Activated CD8-positive, alpha-beta memory T cell treated with anti-CD3 and anti-CD28 coated beads, Interleukin-2, amount 50 U/mL, for 1 hour (primary cell): ENCODE results near the gene COL6A5.

Experiments used
- DNase-seq: peaks from one replicate; pipeline ENCODE4 v3.0.0-alpha.2; 2020; ENCODE audit errors: extremely low read depth

Gene COL6A5

DNA sequence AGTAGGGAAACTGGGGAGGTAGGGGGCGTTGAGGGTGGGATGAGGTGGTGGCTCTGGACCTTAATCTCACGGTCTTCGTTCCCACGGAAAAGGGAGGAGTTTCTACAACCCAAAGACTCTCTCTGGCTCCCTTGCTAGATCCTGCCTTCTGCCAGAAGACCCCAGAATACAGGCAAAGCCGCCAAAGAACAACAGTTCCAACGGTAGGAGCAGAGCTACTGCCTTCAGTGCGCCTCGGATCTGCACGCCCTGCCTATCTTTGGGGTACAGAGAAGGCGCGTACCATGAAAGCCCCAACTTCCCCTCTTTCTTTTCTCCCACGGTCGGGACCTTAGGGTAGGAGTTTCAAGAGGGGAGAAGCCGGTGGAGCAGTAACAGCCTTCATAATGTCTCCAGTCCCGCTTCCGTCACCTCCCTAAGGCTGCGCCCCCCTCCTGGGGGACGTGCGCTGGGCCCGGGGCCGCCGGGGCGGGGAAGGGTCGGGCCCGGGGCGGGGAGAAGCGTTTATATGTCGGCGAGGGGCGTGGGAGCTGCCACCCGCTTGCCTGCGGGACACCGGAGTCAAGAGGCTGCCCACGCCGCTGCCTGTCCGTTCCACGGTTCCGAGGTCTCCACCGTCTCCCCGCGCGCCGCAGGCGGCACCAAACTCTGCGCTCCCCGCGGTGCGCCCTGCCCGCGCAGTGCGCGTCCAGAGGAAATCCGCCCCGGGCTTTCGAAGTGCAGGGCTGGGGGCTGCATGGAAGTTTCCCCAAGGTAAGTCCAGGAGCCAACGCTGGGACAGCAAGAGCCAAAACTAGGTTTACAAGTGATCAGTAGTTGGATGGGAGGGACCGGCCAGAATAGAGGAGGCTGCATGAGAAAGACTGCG, 171.4 kb downstream of the COL6A5 start, which contains the start of gene COL6A6:
TSS of gene COL6A6 (plus strand) at position 533 of the 868 bp plus-strand sequence. CDS start 43,188 bp downstream, outside the sequence.
- no peak for DNase-seq

DNA sequence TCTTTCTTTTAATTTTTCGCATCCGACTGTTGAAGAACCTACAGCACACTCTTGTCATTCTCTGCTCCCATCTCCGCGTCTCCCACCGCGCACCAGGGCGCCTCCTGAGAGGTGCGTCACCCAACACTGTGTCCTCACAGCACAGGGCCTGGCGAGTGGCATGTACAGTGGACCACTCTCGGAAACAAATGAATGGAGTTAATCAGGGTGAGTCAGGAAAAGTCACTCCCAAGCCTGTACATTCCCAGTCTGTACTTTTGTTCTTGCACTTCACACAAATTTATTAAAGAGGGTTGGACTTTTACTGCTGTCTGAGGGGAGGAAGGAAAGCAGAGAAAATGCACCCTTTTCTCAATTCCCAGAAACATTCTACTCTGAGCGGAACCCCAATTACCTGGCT, 172.1 kb downstream of the COL6A5 start:
- DNase-seq = no peak

DNA sequence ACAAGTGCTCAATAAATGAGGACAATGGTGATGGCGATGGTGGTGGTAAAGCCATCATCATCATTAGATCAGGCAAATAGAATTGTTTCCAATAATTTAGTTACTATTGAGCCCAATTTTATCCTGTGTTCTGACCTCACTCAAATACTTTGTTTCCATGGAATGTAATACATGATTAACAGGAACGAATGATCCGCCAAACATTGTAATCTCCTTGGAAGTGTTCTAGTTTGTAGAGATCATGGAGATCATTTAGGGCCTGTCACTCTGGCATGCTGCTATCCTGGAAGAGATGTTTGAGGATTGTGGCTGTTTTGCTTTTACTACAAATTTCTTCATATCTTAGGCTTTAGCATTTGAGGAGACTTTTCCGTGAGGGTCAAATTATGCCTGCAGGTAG, 174.3 kb downstream of the COL6A5 start:
- no peak for DNase-seq

DNA sequence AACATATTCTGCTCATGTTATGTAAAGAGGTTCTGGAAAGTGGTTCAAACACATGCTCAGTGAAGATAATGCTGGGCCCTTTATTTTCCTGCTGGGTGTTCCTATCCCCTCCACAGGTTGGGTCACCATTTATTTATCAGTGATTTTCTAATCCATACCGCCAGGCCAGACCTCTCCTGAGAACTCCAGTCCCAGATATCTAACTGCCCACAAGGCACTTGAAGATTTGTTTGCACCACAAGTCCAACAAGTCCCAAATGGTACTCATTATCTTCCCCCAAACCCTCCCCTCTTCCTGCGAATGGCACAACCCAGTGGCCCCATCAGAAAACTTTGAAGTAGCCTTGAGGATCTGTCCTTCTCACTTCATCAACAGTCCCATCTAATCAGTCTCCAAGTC, 176.9 kb downstream of the COL6A5 start:
- DNase-seq = no peak

DNA sequence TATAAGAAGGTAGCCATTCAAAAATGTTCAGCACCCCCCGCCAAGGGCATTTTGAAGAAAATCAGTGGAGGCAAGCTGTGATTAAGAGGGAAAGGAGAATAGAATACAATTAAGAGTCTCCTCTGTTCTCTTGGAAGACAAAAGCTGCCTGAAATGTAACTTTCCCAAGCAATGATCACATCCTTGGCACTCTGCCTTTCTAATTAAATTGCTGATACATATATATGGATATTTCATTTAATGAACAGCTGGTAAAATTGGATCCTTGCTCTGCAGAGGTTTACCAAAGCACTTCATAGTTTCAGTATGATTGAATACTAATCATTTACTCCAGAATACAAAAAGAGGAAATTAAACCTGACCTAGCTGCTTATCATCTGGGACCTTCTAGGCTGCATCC, 182.0 kb downstream of the COL6A5 start:
- no peak for DNase-seq

DNA sequence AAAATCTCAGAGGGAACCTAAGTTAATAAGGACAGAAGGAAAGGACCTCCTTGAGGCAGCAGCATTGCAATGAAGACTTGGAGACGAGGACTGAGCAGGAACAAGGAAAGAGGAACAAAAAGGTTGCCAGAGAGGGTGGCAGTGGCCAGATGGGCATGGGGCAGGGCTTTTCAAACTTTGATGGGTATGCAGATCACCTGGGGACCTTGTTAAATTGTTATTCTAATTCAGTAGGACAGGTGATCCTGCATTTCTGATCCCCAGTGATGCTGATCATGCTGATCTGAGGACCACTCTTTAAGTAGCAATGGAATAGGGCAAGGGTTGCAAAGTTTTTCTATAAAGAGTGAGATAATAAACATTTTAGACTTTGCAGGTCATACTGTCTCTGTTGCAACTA, 182.6 kb downstream of the COL6A5 start:
- DNase-seq = no peak

DNA sequence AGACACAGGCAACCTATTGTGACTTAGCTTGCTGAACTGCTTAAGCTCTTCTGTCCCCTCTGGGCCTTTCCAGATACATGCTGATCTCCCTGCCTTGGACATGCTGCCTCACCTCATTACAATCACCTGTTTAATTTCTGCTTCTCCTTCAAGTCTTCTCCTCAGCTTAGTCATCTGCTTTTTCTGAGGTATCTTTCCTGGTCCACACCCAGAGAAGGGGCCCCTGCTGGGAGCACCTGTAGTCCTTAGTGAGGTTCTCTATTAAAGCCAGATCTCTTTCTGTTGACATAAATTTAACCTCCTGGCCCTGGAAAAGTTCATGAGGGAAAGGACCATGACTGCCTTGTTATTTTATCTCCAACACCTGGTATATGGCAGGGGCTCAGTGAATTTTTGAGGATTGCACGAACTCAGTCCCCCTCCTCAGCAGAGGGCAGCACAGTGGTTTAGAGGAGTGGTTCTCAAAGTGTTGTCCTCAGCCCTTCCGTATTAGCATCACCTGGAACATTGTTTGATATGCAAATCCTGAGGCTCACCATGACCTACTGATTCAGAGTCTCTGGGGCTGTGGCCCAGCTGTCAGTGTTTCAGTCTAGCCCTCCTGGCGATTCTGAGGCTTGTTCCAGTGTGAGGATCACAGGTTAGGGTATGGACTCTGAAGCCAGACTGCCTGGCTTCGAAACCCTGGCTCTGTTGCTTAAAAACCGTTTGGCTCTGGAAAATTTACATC, 184.2 kb downstream of the COL6A5 start:
- no peak for DNase-seq

DNA sequence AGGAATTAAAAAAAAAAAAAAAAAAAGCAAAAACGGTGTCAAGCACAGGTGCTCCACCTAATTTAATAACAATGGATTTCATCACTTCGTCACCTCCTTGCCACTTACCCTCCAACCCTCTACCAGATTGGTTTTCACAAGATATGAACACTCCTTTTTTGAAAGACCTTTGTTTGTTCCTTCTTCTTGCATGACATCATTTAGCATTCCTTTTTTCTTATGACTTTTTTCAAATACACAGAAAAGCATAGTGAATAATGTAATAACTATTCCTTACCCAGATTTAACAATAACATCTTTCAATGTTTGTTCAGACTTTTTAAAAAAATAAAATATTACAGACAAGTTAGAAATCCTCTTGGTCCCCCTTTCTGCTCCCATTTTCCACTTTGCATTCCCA, 187.8 kb downstream of the COL6A5 start:
- no peak for DNase-seq
